ENCODE results near the gene DDIAS.

The DDIAS gene

GRCh38 chr11:82890002-82890341 lies 11.6 kb upstream of the DDIAS start:
- Histone ChIP-seq H3K27ac (no peak overlapping the region), H3K36me3 (ENCODE audit: insufficient read depth) (no peaks in the 10 kb centered on the region), H2AFZ (ENCODE audit: low read depth) (no peak overlapping the region), H3K4me3 (IDR thresholded peaks at IDR 0.05; ENCODE audit: insufficient read depth, low read depth, low read length) (no peak overlapping the region), H3K9ac (no peak overlapping the region), H3K4me2 (no peak overlapping the region), H4K20me1 (ENCODE audit: insufficient read depth) (no peaks in the 10 kb centered on the region), H3K27me3 (ENCODE audit: insufficient read depth, low read depth) (no peaks in the 10 kb centered on the region), H3K79me2 (ENCODE audit: insufficient read depth, low read depth) (no peaks in the 10 kb centered on the region), H3K4me1 (ENCODE audit: low read depth, poor library complexity, severe bottlenecking) (no peaks in the 10 kb centered on the region)
- TF ChIP-seq CTCF (conservative IDR thresholded peaks at IDR 0.05; ENCODE audit: low read depth, low read length) = no peak

- no peak overlapping the region for H3K4me2 ChIP-seq
- H3K36me3 ChIP-seq (ENCODE audit: insufficient read depth) = no peaks in the 10 kb centered on the region
- no peaks in the 10 kb centered on the region for H3K27me3 ChIP-seq (ENCODE audit: insufficient read depth, low read depth)
- no peak overlapping the region for H3K27ac ChIP-seq
- no peaks in the 10 kb centered on the region for H4K20me1 ChIP-seq (ENCODE audit: insufficient read depth)
- H3K79me2 ChIP-seq (ENCODE audit: insufficient read depth, low read depth) = no peaks in the 10 kb centered on the region
- no peak overlapping the region for H3K4me3 ChIP-seq (IDR thresholded peaks at IDR 0.05; ENCODE audit: insufficient read depth, low read depth, low read length)
- no peak overlapping the region for H3K9ac ChIP-seq
- no peak overlapping the region for H2AFZ ChIP-seq (ENCODE audit: low read depth)
- no peaks in the 10 kb centered on the region for H3K4me1 ChIP-seq (ENCODE audit: low read depth, poor library complexity, severe bottlenecking)
- no peak for TF ChIP-seq CTCF (conservative IDR thresholded peaks at IDR 0.05; ENCODE audit: low read depth, low read length)
Observed at GRCh38 chr11:82890936-82891335, 10.6 kb upstream of the DDIAS start.

- Histone ChIP-seq H4K20me1 (ENCODE audit: insufficient read depth) (no peaks in the 10 kb centered on the region), H3K4me3 (IDR thresholded peaks at IDR 0.05; ENCODE audit: insufficient read depth, low read depth, low read length) (no peak overlapping the region), H3K4me2 (no peak overlapping the region), H2AFZ (ENCODE audit: low read depth) (no peak overlapping the region), H3K36me3 (ENCODE audit: insufficient read depth) (no peaks in the 10 kb centered on the region), H3K79me2 (ENCODE audit: insufficient read depth, low read depth) (no peaks in the 10 kb centered on the region), H3K4me1 (ENCODE audit: low read depth, poor library complexity, severe bottlenecking) (no peaks in the 10 kb centered on the region), H3K27ac (no peak overlapping the region), H3K27me3 (ENCODE audit: insufficient read depth, low read depth) (no peaks in the 10 kb centered on the region), H3K9ac (no peak overlapping the region)
- no peak for TF ChIP-seq CTCF (conservative IDR thresholded peaks at IDR 0.05; ENCODE audit: low read depth, low read length)
Observed at GRCh38 chr11:82892611-82893169, 8.8 kb upstream of the DDIAS start.

- no peak overlapping the region for H3K9ac ChIP-seq
- no peaks in the 10 kb centered on the region for H3K27me3 ChIP-seq (ENCODE audit: insufficient read depth, low read depth)
- no peak overlapping the region for H3K4me2 ChIP-seq
- H3K4me1 ChIP-seq (ENCODE audit: low read depth, poor library complexity, severe bottlenecking) = peaks cover 9% of the 10 kb centered on the region
- H2AFZ ChIP-seq (ENCODE audit: low read depth) = no peak overlapping the region
- no peak overlapping the region for H3K4me3 ChIP-seq (IDR thresholded peaks at IDR 0.05; ENCODE audit: insufficient read depth, low read depth, low read length)
- no peaks in the 10 kb centered on the region for H3K36me3 ChIP-seq (ENCODE audit: insufficient read depth)
- TF ChIP-seq CTCF (conservative IDR thresholded peaks at IDR 0.05; ENCODE audit: low read depth, low read length) = no peak
- H4K20me1 ChIP-seq (ENCODE audit: insufficient read depth) = no peaks in the 10 kb centered on the region
- H3K27ac ChIP-seq = no peak overlapping the region
- H3K79me2 ChIP-seq (ENCODE audit: insufficient read depth, low read depth) = no peaks in the 10 kb centered on the region
Observed at GRCh38 chr11:82895437-82896091, 6.0 kb upstream of the DDIAS start.
